GM19043 (cell line): ENCODE data around the gene YLPM1.

Experiments used
- ATAC-seq: cut with Tn5 transposase; IDR thresholded peaks from one replicate; pipeline ENCODE4 v1.9.1; 2021; ENCODE audit warnings: low read depth; ENCODE audit not compliant: unreplicated experiment

The YLPM1 gene

GRCh38 chr14:74785056-74785613 is 22.0 kb downstream of the YLPM1 start:
- ATAC-seq, result no peak

GRCh38 chr14:74786796-74787315 is 23.7 kb downstream of the YLPM1 start:
- ATAC-seq, result no peak

- no peak for ATAC-seq
These were observed 29.3 kb downstream of the YLPM1 start for GRCh38 chr14:74792249-74793039.

GRCh38 chr14:74793506-74794155 is 30.5 kb downstream of the YLPM1 start:
- ATAC-seq, result no peak

GRCh38 chr14:74794947-74795346 is 31.8 kb downstream of the YLPM1 start:
- ATAC-seq, result no peak

GRCh38 chr14:74799765-74800164 is 36.6 kb downstream of the YLPM1 start:
- no peak for ATAC-seq

- ATAC-seq, result no peak
These were observed 37.7 kb downstream of the YLPM1 start for GRCh38 chr14:74800780-74801179.

- no peak for ATAC-seq
These were observed 38.3 kb downstream of the YLPM1 start for GRCh38 chr14:74801396-74801795.

GRCh38 chr14:74804219-74804825 is 41.2 kb downstream of the YLPM1 start:
- ATAC-seq, result no peak

- no peak for ATAC-seq
These were observed 44.9 kb downstream of the YLPM1 start for GRCh38 chr14:74807853-74808545.

- ATAC-seq, result no peak
These were observed 53.0 kb downstream of the YLPM1 start for GRCh38 chr14:74816124-74816523.

GRCh38 chr14:74820288-74820687 is 57.2 kb downstream of the YLPM1 start:
- ATAC-seq, result no peak

- ATAC-seq, result no peak
These were observed 58.3 kb downstream of the YLPM1 start for GRCh38 chr14:74821267-74821915.

- no peak for ATAC-seq
These were observed 61.9 kb downstream of the YLPM1 start for GRCh38 chr14:74824997-74825396.

GRCh38 chr14:74826574-74826973 is 63.5 kb downstream of the YLPM1 start:
- ATAC-seq, result no peak

- no peak for ATAC-seq
These were observed 66.1 kb downstream of the YLPM1 start for GRCh38 chr14:74829251-74829650.

GRCh38 chr14:74832849-74833248 is 69.7 kb downstream of the YLPM1 start:
- no peak for ATAC-seq

GRCh38 chr14:74834692-74835392 is 71.7 kb downstream of the YLPM1 start:
- ATAC-seq, result no peak

GRCh38 chr14:74835645-74836250 is 72.6 kb downstream of the YLPM1 start:
- no peak for ATAC-seq
